Caco-2 (cell line): Measurements from ENCODE around the gene PDE6C. TPM values are rescaled to one million over a fixed set of nuclear protein-coding genes. Genes with fewer than 3 reads are reported as not detected.

ENCODE experiments used
- BruUV-seq: library from RNA; stranded (reverse); fragments of 400-500 nt; replicated peaks from 2 replicates; lab custom pipeline; 2021; lab: Mats Ljungman, UMichigan
- CTCF ChIA-PET: fragments of 300-600 bp; sonication (Branson Sonifier 250); formaldehyde crosslinking; loops from one replicate; lab custom pipeline; 2022; ENCODE audit warnings: antibody characterized with exemption; lab: Charles Lee
- POLR2A ChIA-PET: fragments of 300-600 bp; sonication (Branson Sonifier 250); formaldehyde crosslinking; loops from one replicate; lab custom pipeline; 2022; ENCODE audit warnings: antibody characterized with exemption; lab: Charles Lee
- DNase-seq, 2 experiments: peaks; one replicate each; pipeline versions ENCODE4 v3.0.0 to v3.0.0-alpha.2; 2020 to 2022
- H3K27me3 ChIP-seq: replicated peaks from 2 replicates; pipeline ENCODE4 v1.6.0; 2011; ENCODE audit warnings: low read length; ENCODE audit not compliant: control insufficient read depth, insufficient read depth
- H3K36me3 ChIP-seq: 2 replicates; pipeline ENCODE4 v1.5.1; 2011; ENCODE audit warnings: low read length; ENCODE audit not compliant: control insufficient read depth, insufficient read depth
- H3K4me1 ChIP-seq: fragments of 250-450 bp; sonication (Bioruptor Pico); 2 replicates; pipeline ENCODE4 v1.5.1; 2020; ENCODE audit warnings: mild to moderate bottlenecking
- H3K4me3 ChIP-seq: 2 replicates; pipeline ENCODE4 v1.5.1; 2011; ENCODE audit warnings: low read depth, mild to moderate bottlenecking, control low read depth, low read length
- H3K9me3 ChIP-seq: fragments of 250-450 bp; sonication (Bioruptor Pico); 2 replicates; pipeline ENCODE4 v1.5.1; 2020; ENCODE audit warnings: mild to moderate bottlenecking, moderate library complexity
- H3K27ac Mint-ChIP-seq: one replicate; pipeline ENCODE4 v1.8.0; 2022; ENCODE audit warnings: mixed read lengths; ENCODE audit not compliant: unreplicated experiment
- H3K27me3 Mint-ChIP-seq: one replicate; pipeline ENCODE4 v1.8.0; 2022; ENCODE audit warnings: mixed read lengths; ENCODE audit not compliant: insufficient read depth, unreplicated experiment
- H3K36me3 Mint-ChIP-seq: one replicate; pipeline ENCODE4 v1.8.0; 2022; ENCODE audit warnings: mild to moderate bottlenecking, mixed read lengths; ENCODE audit not compliant: insufficient read depth, unreplicated experiment
- H3K4me1 Mint-ChIP-seq: one replicate; pipeline ENCODE4 v1.8.0; 2022; ENCODE audit warnings: low read depth, mixed read lengths; ENCODE audit not compliant: unreplicated experiment
- H3K4me3 Mint-ChIP-seq: one replicate; pipeline ENCODE4 v1.8.0; 2022; ENCODE audit warnings: mild to moderate bottlenecking, moderate library complexity, mixed read lengths; ENCODE audit not compliant: unreplicated experiment
- H3K9me3 Mint-ChIP-seq: one replicate; pipeline ENCODE4 v1.8.0; 2022; ENCODE audit warnings: mixed read lengths; ENCODE audit not compliant: unreplicated experiment
- CTCF ChIP-seq, 2 experiments: fragments of 200-600 bp in 1 of 2; IDR thresholded peaks; 1 replicate in 1 of 2; 2 replicates in 1 of 2; pipeline versions ENCODE4 v1.5.1 to v1.8.0; 2011 to 2022; ENCODE audit warnings: antibody characterized with exemption in 1 of 2, control low read depth in 1 of 2, inconsistent platforms in 1 of 2, low read depth in 1 of 2, low read length in 1 of 2, mild to moderate bottlenecking in 1 of 2, moderate library complexity in 1 of 2; ENCODE audit not compliant: insufficient read depth in 1 of 2, severe bottlenecking in 1 of 2, unreplicated experiment in 1 of 2
- intact Hi-C: fragments of 100-400 bp; cut with micrococcal nuclease; formaldehyde crosslinking; loops from one replicate; pipeline ENCODE4 v1.10.0; 2022; ENCODE audit not compliant: unreplicated experiment
- total RNA-seq: library from RNA; stranded (reverse); gene quantifications from 2 replicates; pipeline ENCODE4 v1.2.3, GENCODE V29; 2022

Gene PDE6C
- total RNA-seq, 1 experiment from 2014 or later, result not detected

GRCh38 chr10:93701866-93702209 is 89.5 kb downstream of the PDE6C start:
- Mint-ChIP-seq H3K4me1 (peaks cover 8% of the 10 kb centered on the region), H3K27ac (no peak overlapping the region), H3K9me3 (no peaks in the 10 kb centered on the region), H3K27me3 (no peaks in the 10 kb centered on the region), H3K36me3 (peaks cover 6% of the 10 kb centered on the region), H3K4me3 (no peak overlapping the region)
- Histone ChIP-seq H3K27me3 (no peaks in the 10 kb centered on the region), H3K4me3 (peak overlapping the region; percentile 85), H3K9me3 (no peaks in the 10 kb centered on the region), H3K4me1 (peaks cover 4% of the 10 kb centered on the region; the same call in 1 of the 2 replicates), H3K36me3 (no peaks in the 10 kb centered on the region)
- ChIA-PET POLR2A (interaction anchor here (0.6 to 0.7 kb wide), 3 partner anchors 8 to 640 kb away, joined by 5 to 9 read pairs (median 7); no protein-coding TSS in a partner anchor), CTCF (interaction anchor here (0.6 to 2.2 kb wide), 7 partner anchors 9 to 1366 kb away, joined by 3 to 20 read pairs (median 5); no protein-coding TSS in a partner anchor)
- TSS peak; percentile 76 for BruUV-seq
- peak in 1 of 2 experiments; percentile 14 for DNase-seq
- no peak for TF ChIP-seq CTCF (IDR thresholded peaks at IDR 0.05; ENCODE audit: insufficient read depth in 1 of 2, low read depth in 1 of 2, low read length in 1 of 2, severe bottlenecking in 1 of 2, unreplicated experiment in 1 of 2)
- intact Hi-C loops, result loop anchor here (1.0 to 2.0 kb wide), 2 partner anchors 45 to 114 kb away; no protein-coding TSS in a partner anchor

- no peaks in the 10 kb centered on the region for H3K36me3 ChIP-seq
- peak; percentile 94 to 95 for DNase-seq
- H3K4me3 Mint-ChIP-seq, result no peak within 1 kb of the TSS
- no peaks in the 10 kb centered on the region for H3K9me3 ChIP-seq
- no peak within 1 kb of the TSS for H3K27ac Mint-ChIP-seq
- intact Hi-C loops, result loop anchor here (1.0 to 2.0 kb wide), 2 partner anchors 44 to 114 kb away; no protein-coding TSS in a partner anchor
- H3K36me3 Mint-ChIP-seq, result no peaks in the 10 kb centered on the region
- peak; percentile 20 to 54 for TF ChIP-seq CTCF (IDR thresholded peaks at IDR 0.05; ENCODE audit: insufficient read depth in 1 of 2, low read depth in 1 of 2, low read length in 1 of 2, severe bottlenecking in 1 of 2, unreplicated experiment in 1 of 2)
- peak within 1 kb of the TSS; percentile 85 for H3K4me3 ChIP-seq
- no TSS peak for BruUV-seq
- POLR2A ChIA-PET, result interaction anchor here (0.6 to 1.4 kb wide), 4 partner anchors 9 to 641 kb away, joined by 5 to 11 read pairs (median 8); no protein-coding TSS in a partner anchor
- no peaks in the 10 kb centered on the region for H3K9me3 Mint-ChIP-seq
- H3K27me3 Mint-ChIP-seq, result no peaks in the 10 kb centered on the region
- peaks cover 4% of the 10 kb centered on the region; the same call in 1 of the 2 replicates for H3K4me1 ChIP-seq
- H3K4me1 Mint-ChIP-seq, result peaks cover 12% of the 10 kb centered on the region
- CTCF ChIA-PET, result interaction anchor here (0.6 to 2.2 kb wide), 8 partner anchors 8 to 1367 kb away, joined by 3 to 20 read pairs (median 4); no protein-coding TSS in a partner anchor
- H3K27me3 ChIP-seq, result no peaks in the 10 kb centered on the region
These were observed 90.1 kb downstream of the PDE6C start, which contains the start of gene FRA10AC1 for GRCh38 chr10:93702210-93703001. Gene FRA10AC1, minus strand, starts transcription at chr10:93702592. Its CDS starts 2,486 bp downstream, at chr10:93700106.

- Mint-ChIP-seq H3K4me1 (peaks cover 12% of the 10 kb centered on the region), H3K27me3 (no peaks in the 10 kb centered on the region), H3K9me3 (no peaks in the 10 kb centered on the region), H3K27ac (no peak overlapping the region), H3K36me3 (no peaks in the 10 kb centered on the region), H3K4me3 (no peak overlapping the region)
- intact Hi-C loops, result loop anchor here (2.0 kb wide), 1 partner anchor 44 kb away; no protein-coding TSS in a partner anchor
- no peaks in the 10 kb centered on the region for H3K9me3 ChIP-seq
- no peak for DNase-seq
- POLR2A ChIA-PET, result interaction anchor here (1.4 kb wide), 1 partner anchor 113 kb away, joined by 11 read pairs; no protein-coding TSS in a partner anchor
- H3K4me3 ChIP-seq, result peak overlapping the region; percentile 85
- H3K4me1 ChIP-seq, result peaks cover 4% of the 10 kb centered on the region; the same call in 1 of the 2 replicates
- no TSS peak for BruUV-seq
- no peaks in the 10 kb centered on the region for H3K36me3 ChIP-seq
- no peak for TF ChIP-seq CTCF (IDR thresholded peaks at IDR 0.05; ENCODE audit: insufficient read depth in 1 of 2, low read depth in 1 of 2, low read length in 1 of 2, severe bottlenecking in 1 of 2, unreplicated experiment in 1 of 2)
- no peaks in the 10 kb centered on the region; the same call in 1 of the 2 replicates for H3K27me3 ChIP-seq
- CTCF ChIA-PET, result interaction anchor here (1.2 to 2.2 kb wide), 4 partner anchors 41 to 213 kb away, joined by 3 to 20 read pairs (median 6); no protein-coding TSS in a partner anchor
These were observed 90.7 kb downstream of the PDE6C start for GRCh38 chr10:93703066-93703465.
